Activated CD4-positive, alpha-beta T cell treated with anti-CD3 and anti-CD28 coated beads for 36 hours (primary cell): ENCODE data around the gene SFXN3. TPM values are rescaled to one million over a fixed set of nuclear protein-coding genes. Genes with fewer than 3 reads are reported as not detected.

Experiments used
- ATAC-seq: fragments of 200-7000 bp; cut with Tn5 transposase; one replicate; pipeline ENCODE4 v1.10.0; 2021; ENCODE audit warnings: mild to moderate bottlenecking, moderate library complexity
- CTCF ChIA-PET: fragments of 350-600 bp; sonication (Branson Sonifier 250); formaldehyde crosslinking; loops from one replicate; lab custom pipeline; 2021; ENCODE audit warnings: antibody characterized with exemption; lab: Charles Lee
- POLR2A ChIA-PET: fragments of 350-600 bp; sonication (Branson Sonifier 250); formaldehyde crosslinking; loops from one replicate; lab custom pipeline; 2021; ENCODE audit warnings: antibody characterized with exemption, inconsistent platforms; lab: Charles Lee
- DNase-seq: peaks from one replicate; pipeline ENCODE4 v3.0.0-alpha.2; 2020
- H3K27ac Mint-ChIP-seq: one replicate; pipeline ENCODE4 v1.8.0; 2021; ENCODE audit warnings: mixed read lengths
- H3K27me3 Mint-ChIP-seq: one replicate; pipeline ENCODE4 v1.8.0; 2021; ENCODE audit warnings: mixed read lengths
- H3K36me3 Mint-ChIP-seq: one replicate; pipeline ENCODE4 v1.8.0; 2021; ENCODE audit warnings: low read depth, mixed read lengths
- H3K4me1 Mint-ChIP-seq: one replicate; pipeline ENCODE4 v1.8.0; 2021; ENCODE audit warnings: mixed read lengths
- H3K4me3 Mint-ChIP-seq: one replicate; pipeline ENCODE4 v1.8.0; 2021; ENCODE audit warnings: mild to moderate bottlenecking, moderate library complexity, mixed read lengths
- H3K9me3 Mint-ChIP-seq: one replicate; pipeline ENCODE4 v1.8.0; 2021; ENCODE audit warnings: low read depth, mixed read lengths
- intact Hi-C, 2 experiments: fragments of 100-400 bp; cut with DNase I in 1 of 2; cut with micrococcal nuclease in 1 of 2; formaldehyde crosslinking; loops; one replicate each; pipeline versions ENCODE4 v1.14.2 to v1.15.1; 2022 to 2024; cut with DNase I, micrococcal nuclease
- total RNA-seq, 2 experiments: library from RNA; stranded (reverse); gene quantifications; one replicate each; pipeline ENCODE4 v1.2.3, GENCODE V29; 2021

Gene SFXN3
- total RNA-seq, 2 experiments from 2014 or later = 30.0 to 37.7 TPM

GRCh38 chr10:101060036-101060950 lies 29.3 kb downstream of the SFXN3 start:
- Mint-ChIP-seq H3K27ac (peak overlapping the region; percentile 96), H3K9me3 (no peaks in the 10 kb centered on the region), H3K27me3 (peaks cover 22% of the 10 kb centered on the region), H3K4me3 (peak overlapping the region; percentile 82), H3K4me1 (peaks cover 22% of the 10 kb centered on the region), H3K36me3 (peaks cover 5% of the 10 kb centered on the region)
- DNase-seq (peak; percentile 95), ATAC-seq (peak; percentile 75)
- ChIA-PET POLR2A (interaction anchor here (0.6 to 0.7 kb wide), 3 partner anchors 17 to 82 kb away, joined by 4 to 6 read pairs (median 4); no protein-coding TSS in a partner anchor), CTCF (interaction anchor here (0.6 to 22.9 kb wide), 21 partner anchors 9 to 1316 kb away, joined by 3 to 526 read pairs (median 3); partner anchors contain the start of genes MRPL43, PDZD7, SFXN3 and TWNK)
- intact Hi-C loops = loop anchor here (1.0 to 10.0 kb wide), 10 partner anchors 8 to 723 kb away; partner anchors contain the start of genes DPCD (in 1 of the 2), LZTS2 (in 1 of the 2), MRPL43 (in 1 of the 2) and NPM3 (in 1 of the 2)

GRCh38 chr10:101060951-101061623 lies 30.1 kb downstream of the SFXN3 start:
- DNase-seq (peak; percentile 95), ATAC-seq (peak; percentile 74)
- H3K9me3 Mint-ChIP-seq = no peaks in the 10 kb centered on the region
- H3K4me3 Mint-ChIP-seq = peak overlapping the region; percentile 82
- H3K36me3 Mint-ChIP-seq = peaks cover 5% of the 10 kb centered on the region
- POLR2A ChIA-PET = interaction anchor here (0.8 kb wide), 1 partner anchor 73 kb away, joined by 3 read pairs; no protein-coding TSS in a partner anchor
- peaks cover 26% of the 10 kb centered on the region for H3K4me1 Mint-ChIP-seq
- CTCF ChIA-PET = interaction anchor here (0.6 to 22.9 kb wide), 18 partner anchors 8 to 1317 kb away, joined by 3 to 526 read pairs (median 4); partner anchors contain the start of genes PDZD7 and SFXN3
- intact Hi-C loops = loop anchor here (1.0 to 10.0 kb wide), 12 partner anchors 7 to 722 kb away; partner anchors contain the start of genes BTRC (in 1 of the 2), DPCD (in 1 of the 2), LZTS2 (in 1 of the 2) and MRPL43 (in 1 of the 2)
- H3K27ac Mint-ChIP-seq = peak overlapping the region; percentile 96
- H3K27me3 Mint-ChIP-seq = peaks cover 30% of the 10 kb centered on the region

- Mint-ChIP-seq H3K4me3 (peak within 1 kb of the TSS; percentile 82), H3K36me3 (peaks cover 5% of the 10 kb centered on the region), H3K4me1 (peaks cover 32% of the 10 kb centered on the region), H3K27me3 (peaks cover 30% of the 10 kb centered on the region), H3K27ac (peak within 1 kb of the TSS; percentile 96), H3K9me3 (no peaks in the 10 kb centered on the region)
- DNase-seq (no peak), ATAC-seq (no peak)
- CTCF ChIA-PET = interaction anchor here (0.7 to 22.9 kb wide), 7 partner anchors 20 to 601 kb away, joined by 3 to 526 read pairs (median 8); partner anchors contain the start of genes PDZD7 and SFXN3
- intact Hi-C loops = loop anchor here (1.0 to 10.0 kb wide), 5 partner anchors 47 to 721 kb away; partner anchors contain the start of genes BTRC (in 1 of the 2), DPCD (in 1 of the 2), NPM3 (in 1 of the 2) and POLL (in 1 of the 2)
- POLR2A ChIA-PET = interaction anchor here (0.8 kb wide), 1 partner anchor 73 kb away, joined by 3 read pairs; no protein-coding TSS in a partner anchor
Observed at GRCh38 chr10:101061624-101062231, 30.7 kb downstream of the SFXN3 start, which contains the start of gene KAZALD1. Gene KAZALD1 (plus strand): TSS chr10:101061989. CDS start chr10:101062593, 604 bp downstream.

GRCh38 chr10:101062232-101063049 lies 31.4 kb downstream of the SFXN3 start:
- ChIA-PET CTCF (interaction anchor here (0.8 to 22.9 kb wide), 9 partner anchors 9 to 153 kb away, joined by 3 to 526 read pairs (median 3); partner anchors contain the start of genes PDZD7 and SFXN3), POLR2A (no interaction called here)
- DNase-seq (peak; percentile 80), ATAC-seq (peak; percentile 25)
- Mint-ChIP-seq H3K27me3 (peaks cover 30% of the 10 kb centered on the region), H3K9me3 (no peaks in the 10 kb centered on the region), H3K4me3 (peak overlapping the region; percentile 49), H3K4me1 (peaks cover 36% of the 10 kb centered on the region), H3K36me3 (peaks cover 3% of the 10 kb centered on the region), H3K27ac (no peak overlapping the region)
- intact Hi-C loops = loop anchor here (5.0 to 10.0 kb wide), 2 partner anchors 48 to 525 kb away; partner anchors contain the start of genes DPCD (in 1 of the 2) and POLL (in 1 of the 2)

GRCh38 chr10:101063050-101063525 lies 32.1 kb downstream of the SFXN3 start:
- Mint-ChIP-seq H3K36me3 (peaks cover 3% of the 10 kb centered on the region), H3K27ac (no peak overlapping the region), H3K9me3 (no peaks in the 10 kb centered on the region), H3K4me3 (no peak overlapping the region), H3K27me3 (peaks cover 30% of the 10 kb centered on the region), H3K4me1 (peaks cover 40% of the 10 kb centered on the region)
- ATAC-seq (no peak), DNase-seq (peak; percentile 22)
- intact Hi-C loops = loop anchor here (5.0 to 10.0 kb wide), 2 partner anchors 48 to 524 kb away; partner anchors contain the start of genes DPCD (in 1 of the 2) and POLL (in 1 of the 2)
- POLR2A ChIA-PET = no interaction called here
- CTCF ChIA-PET = interaction anchor here (0.8 to 22.9 kb wide), 8 partner anchors 9 to 135 kb away, joined by 3 to 526 read pairs (median 4); partner anchors contain the start of genes PDZD7 and SFXN3

- intact Hi-C loops = loop anchor here (5.0 to 10.0 kb wide), 2 partner anchors 49 to 524 kb away; partner anchors contain the start of genes DPCD (in 1 of the 2) and POLL (in 1 of the 2)
- peaks cover 40% of the 10 kb centered on the region for H3K4me1 Mint-ChIP-seq
- H3K27me3 Mint-ChIP-seq = peaks cover 30% of the 10 kb centered on the region
- H3K9me3 Mint-ChIP-seq = no peaks in the 10 kb centered on the region
- ChIA-PET CTCF (interaction anchor here (0.8 to 22.9 kb wide), 9 partner anchors 8 to 135 kb away, joined by 3 to 526 read pairs (median 4); partner anchors contain the start of genes PDZD7 and SFXN3), POLR2A (no interaction called here)
- ATAC-seq = no peak
- H3K4me3 Mint-ChIP-seq = no peak overlapping the region
- H3K36me3 Mint-ChIP-seq = peaks cover 3% of the 10 kb centered on the region
- no peak for DNase-seq
- no peak overlapping the region for H3K27ac Mint-ChIP-seq
Observed at GRCh38 chr10:101063548-101064414, 32.7 kb downstream of the SFXN3 start.

GRCh38 chr10:101064415-101065030 lies 33.5 kb downstream of the SFXN3 start:
- H3K4me1 Mint-ChIP-seq = peaks cover 38% of the 10 kb centered on the region
- CTCF ChIA-PET = interaction anchor here (0.6 to 22.9 kb wide), 6 partner anchors 22 to 1223 kb away, joined by 3 to 526 read pairs (median 7); partner anchors contain the start of genes PDZD7 and SFXN3
- POLR2A ChIA-PET = no interaction called here

GRCh38 chr10:101065481-101066145 lies 34.6 kb downstream of the SFXN3 start:
- no peak for DNase-seq
- no peaks in the 10 kb centered on the region for H3K36me3 Mint-ChIP-seq
- ChIA-PET POLR2A (no interaction called here), CTCF (interaction anchor here (0.5 to 22.9 kb wide), 6 partner anchors 23 to 116 kb away, joined by 3 to 526 read pairs (median 8); partner anchors contain the start of genes PDZD7 and SFXN3)
- H3K4me1 Mint-ChIP-seq = peaks cover 33% of the 10 kb centered on the region
- peaks cover 30% of the 10 kb centered on the region for H3K27me3 Mint-ChIP-seq
- H3K27ac Mint-ChIP-seq = no peak overlapping the region
- no peaks in the 10 kb centered on the region for H3K9me3 Mint-ChIP-seq
- H3K4me3 Mint-ChIP-seq = no peak overlapping the region
- no peak for ATAC-seq
- intact Hi-C loops = loop anchor here (1.0 to 10.0 kb wide), 2 partner anchors 15 to 51 kb away; no protein-coding TSS in a partner anchor

More at GRCh38 chr10:101064415-101065030, 33.5 kb downstream of the SFXN3 start:
- DNase-seq (no peak), ATAC-seq (no peak)
- H3K27me3 Mint-ChIP-seq = peaks cover 30% of the 10 kb centered on the region
- H3K4me3 Mint-ChIP-seq = no peak overlapping the region
- no peaks in the 10 kb centered on the region for H3K9me3 Mint-ChIP-seq
- intact Hi-C loops = loop anchor here (5.0 to 10.0 kb wide), 2 partner anchors 50 to 523 kb away; partner anchors contain the start of genes DPCD (in 1 of the 2) and POLL (in 1 of the 2)
- no peak overlapping the region for H3K27ac Mint-ChIP-seq
- H3K36me3 Mint-ChIP-seq = peaks cover 1% of the 10 kb centered on the region
